ENCODE results near the gene FLNB. TPM values are rescaled to one million over a fixed set of nuclear protein-coding genes. Genes with fewer than 3 reads are reported as not detected.

FLNB gene
- total RNA-seq, 2 donors from 2014 or later = 96.9 to 139 TPM

DNA sequence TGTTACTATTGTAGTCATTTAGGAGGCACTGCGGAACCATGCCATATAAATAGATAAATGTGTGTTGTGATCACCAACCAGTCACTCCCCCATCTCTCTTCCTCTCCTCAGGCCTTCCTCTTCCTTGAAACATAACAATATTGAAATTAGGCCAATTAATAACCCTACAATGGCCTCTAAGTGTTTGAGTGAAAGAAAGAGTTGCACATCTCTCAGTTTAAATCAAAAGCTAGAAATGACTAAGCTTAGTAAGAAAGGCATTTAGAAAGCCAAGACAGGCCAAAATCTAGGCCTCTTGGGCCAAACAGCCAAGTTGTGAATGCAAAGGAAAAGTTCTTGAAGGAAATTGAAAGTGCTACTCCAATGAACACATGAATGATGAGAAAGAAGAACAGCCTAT is 210.7 kb downstream of the FLNB start:
- TF ChIP-seq, protein P1, sequence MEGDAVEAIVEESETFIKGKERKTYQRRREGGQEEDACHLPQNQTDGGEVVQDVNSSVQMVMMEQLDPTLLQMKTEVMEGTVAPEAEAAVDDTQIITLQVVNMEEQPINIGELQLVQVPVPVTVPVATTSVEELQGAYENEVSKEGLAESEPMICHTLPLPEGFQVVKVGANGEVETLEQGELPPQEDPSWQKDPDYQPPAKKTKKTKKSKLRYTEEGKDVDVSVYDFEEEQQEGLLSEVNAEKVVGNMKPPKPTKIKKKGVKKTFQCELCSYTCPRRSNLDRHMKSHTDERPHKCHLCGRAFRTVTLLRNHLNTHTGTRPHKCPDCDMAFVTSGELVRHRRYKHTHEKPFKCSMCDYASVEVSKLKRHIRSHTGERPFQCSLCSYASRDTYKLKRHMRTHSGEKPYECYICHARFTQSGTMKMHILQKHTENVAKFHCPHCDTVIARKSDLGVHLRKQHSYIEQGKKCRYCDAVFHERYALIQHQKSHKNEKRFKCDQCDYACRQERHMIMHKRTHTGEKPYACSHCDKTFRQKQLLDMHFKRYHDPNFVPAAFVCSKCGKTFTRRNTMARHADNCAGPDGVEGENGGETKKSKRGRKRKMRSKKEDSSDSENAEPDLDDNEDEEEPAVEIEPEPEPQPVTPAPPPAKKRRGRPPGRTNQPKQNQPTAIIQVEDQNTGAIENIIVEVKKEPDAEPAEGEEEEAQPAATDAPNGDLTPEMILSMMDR (IDR thresholded peaks at IDR 0.05) = no peak
- H3K9me3 ChIP-seq = no peaks in the 10 kb centered on the region
- H3K27me3 ChIP-seq (replicated peaks; ENCODE audit: insufficient read depth) = no peaks in the 10 kb centered on the region
- H3K27ac ChIP-seq = no peak overlapping the region
- H3K4me3 ChIP-seq = no peak overlapping the region
- no peaks in the 10 kb centered on the region for H3K36me3 ChIP-seq
- no peak for DNase-seq (ENCODE audit: low spot score)
- H3K4me1 ChIP-seq (ENCODE audit: control insufficient read depth in 1 of 2, low read depth in 2 of 2) = peaks cover 5 to 6% of the 10 kb centered on the region in 2 donors
- ATAC-seq (ENCODE audit: insufficient number of reproducible peaks, low FRiP score, low read depth) = no peak

Other genes starting within 250 kb of the FLNB start
- 1 to 10 TPM; 2.3 to 3.8 TPM for gene DNASE1L3, start 202.6 kb downstream of the FLNB start, total RNA-seq
- gene ABHD6, start 229.4 kb downstream of the FLNB start, total RNA-seq = 10 to 100 TPM in 1 of 2 donors, 1 to 10 TPM in 1; 6.1 to 10.6 TPM

Data from thoracic aorta (tissue), 2 donors.